Anterior cingulate cortex (tissue), 58 donors: ENCODE measurements around the gene RANBP1.

Experiments
- DNase-seq, 58 donors: peaks; one replicate each; lab custom pipeline; 2025; lab: John Stamatoyannopoulos, UW

The RANBP1 gene

DNA sequence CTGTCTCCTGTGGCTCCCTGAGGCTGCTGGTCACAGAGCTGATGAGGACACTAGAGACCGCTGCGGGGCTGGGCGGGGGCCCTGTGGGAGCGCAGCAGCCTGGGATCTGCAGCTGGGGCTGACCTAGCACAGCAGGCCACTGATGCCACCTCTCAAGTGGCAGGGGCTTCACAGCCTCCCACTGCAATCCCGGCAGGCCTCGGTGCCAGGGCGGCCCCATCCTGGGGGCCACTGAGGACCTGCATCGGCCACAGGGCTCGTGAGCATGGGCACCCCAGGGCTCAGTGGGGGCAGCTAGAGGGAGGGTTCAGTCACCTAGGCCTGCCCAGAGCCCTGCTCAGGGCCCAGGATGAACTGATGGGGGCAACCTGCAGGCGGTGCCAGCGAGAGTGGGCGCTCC lies 49.5 kb downstream of the RANBP1 start:
- DNase-seq, result no peak

DNA sequence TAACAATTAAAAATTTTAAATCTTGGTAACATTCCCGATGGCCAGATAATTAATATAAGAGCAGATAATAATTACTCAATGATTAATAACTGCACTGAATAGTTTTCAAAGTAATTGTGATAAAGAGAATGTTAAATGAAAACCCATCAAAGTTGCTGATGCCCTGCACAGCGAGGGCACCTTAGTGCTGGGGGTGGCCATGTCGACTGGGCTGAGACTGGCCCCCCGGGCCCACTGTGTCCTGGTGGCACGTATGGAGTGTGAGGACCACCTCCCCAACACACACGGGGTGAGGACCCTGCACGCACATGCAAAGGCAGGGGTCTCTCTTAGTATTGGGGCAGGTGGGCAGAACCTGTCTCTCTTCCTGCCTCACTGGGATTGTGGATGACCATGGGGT lies 50.0 kb downstream of the RANBP1 start:
- no peak for DNase-seq

DNA sequence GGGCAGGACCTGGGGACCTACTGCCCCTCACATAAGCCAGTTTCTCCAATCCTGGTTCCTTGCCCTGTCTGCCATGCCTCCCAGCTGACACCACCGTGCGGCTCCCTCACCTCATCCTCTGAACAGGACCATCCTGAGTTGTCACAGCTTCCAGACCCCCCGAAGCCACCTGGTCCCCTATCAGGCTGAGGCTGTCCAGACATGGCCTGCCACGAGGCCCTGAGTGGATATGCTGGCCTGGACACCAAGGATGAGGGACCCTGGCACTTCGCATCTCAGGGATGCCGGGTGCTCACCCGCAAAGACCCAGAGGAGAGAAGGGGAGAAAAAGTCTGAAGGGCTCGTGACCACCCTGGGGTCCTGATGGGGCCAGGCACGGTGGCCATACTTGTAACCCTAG lies 50.8 kb downstream of the RANBP1 start:
- no peak for DNase-seq

DNA sequence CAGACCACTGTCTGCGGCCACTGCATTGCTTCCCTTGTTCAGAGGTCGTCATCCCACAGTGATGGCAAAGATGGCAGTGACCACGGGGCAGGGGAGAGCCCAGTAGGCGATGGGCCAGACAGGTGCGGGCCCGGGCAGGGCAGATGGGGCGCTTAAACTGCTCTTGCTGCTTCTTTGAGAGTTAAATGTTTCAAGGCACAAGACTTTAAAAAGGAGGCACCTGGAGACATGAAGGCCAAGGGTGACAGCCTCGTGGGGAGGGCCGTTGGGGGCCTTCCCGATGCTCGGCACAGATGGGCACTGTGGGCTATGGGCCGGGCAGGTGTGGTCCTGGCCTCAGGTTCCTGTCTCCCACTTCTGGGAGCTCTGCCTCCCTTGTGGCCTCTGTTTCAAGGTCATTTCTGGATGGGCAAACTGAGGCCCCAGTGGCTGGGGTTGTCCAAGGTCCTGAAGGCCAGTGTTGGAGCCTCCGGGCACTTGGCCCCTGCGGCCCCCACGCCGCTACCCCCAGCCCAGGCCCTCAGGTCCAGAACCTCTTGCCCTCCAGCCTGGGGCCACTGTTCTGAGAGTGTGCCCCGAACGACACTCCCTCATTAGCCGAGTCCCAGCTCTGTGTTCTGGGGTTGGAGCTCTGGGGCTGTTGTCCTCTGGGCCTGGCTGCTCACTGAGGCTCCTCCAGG lies 51.9 kb downstream of the RANBP1 start:
- no peak for DNase-seq

DNA sequence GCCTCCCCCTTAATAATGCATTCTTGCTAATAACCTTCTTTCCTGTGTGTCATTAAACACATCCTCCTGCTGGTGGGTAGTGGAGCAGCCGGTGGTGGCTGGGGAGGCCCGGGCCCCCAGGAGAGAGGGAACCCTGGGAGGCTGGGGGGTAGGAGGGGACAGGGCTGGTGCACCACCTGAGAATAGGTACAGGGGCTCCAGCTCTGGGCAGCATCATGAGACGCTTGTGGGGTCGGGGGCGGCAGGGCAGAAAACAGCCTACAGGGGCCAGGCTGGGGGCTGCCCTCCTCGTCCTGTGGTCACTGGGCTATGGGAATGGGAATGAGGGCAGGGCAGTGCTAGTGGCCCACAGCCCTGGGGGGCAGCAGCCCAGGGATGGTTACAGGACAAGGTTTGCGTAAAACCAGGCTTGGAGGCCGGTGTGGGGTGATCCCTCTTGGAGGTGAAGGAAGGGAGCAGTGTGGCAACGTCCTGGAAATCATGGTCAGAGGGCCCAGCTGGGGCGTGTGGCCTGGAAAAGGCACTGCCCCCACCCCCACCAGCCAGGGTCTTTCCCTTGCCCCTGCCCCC lies 53.4 kb downstream of the RANBP1 start:
- DNase-seq, result no peak

DNA sequence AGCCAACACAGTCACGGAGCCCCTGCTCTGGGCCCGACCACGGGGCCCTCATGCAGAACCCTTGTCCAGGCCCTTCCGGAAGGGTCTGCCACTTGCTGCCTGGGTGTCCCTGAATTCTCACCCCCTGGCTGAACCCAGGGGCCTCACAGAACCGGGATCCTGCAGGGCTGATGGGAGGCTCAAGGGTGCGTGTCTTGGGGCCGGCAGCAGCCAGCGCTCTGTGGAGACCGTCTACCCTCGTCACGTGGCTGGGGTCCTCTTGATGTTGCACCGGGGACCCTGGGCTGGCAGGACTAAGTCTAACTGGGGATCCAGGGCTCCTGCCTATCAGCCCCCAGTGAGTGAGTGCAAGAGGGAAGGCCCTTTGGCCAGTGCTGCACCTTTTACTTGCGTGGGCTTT lies 54.3 kb downstream of the RANBP1 start:
- no peak for DNase-seq

DNA sequence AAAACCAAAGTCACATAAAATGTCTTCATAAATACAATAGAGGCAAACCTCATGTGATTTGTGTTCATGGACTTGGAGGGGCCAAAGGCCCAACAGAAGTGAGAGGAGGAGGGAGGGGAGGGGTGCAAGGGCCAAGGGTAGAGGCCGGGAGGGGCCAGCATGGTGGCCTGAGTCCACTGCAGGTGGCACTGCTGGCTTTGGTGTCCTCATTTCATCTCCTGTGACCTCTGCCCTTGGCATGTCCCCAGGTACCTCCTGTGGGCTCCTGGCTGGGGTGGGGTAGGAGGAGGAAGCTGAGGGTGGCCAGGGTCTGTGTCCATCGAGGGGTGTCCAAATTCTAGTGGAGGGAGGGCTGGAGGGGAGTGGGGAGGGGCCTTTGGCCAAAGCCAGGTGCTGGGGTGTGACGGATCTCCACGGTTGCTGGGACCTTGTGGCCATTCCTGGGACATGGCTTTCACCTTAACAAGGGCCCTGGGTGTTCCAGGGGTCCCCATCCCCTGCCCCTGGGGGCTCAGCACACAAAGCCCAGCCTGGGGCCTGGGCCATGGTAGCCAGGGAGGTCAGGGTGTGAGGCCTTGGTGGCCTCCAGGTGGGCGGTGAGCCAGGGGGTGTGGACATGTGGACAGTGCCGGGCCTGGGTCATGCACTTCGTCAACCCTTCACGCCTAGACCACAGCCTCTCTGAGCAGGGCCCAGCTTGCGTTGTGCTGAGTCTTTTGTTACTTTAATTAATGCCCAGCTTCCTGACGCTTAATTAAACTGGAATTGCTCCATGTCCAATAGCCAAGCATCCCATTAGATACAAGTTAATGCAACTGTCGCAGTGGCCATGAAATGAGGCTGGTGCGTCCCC lies 55.6 kb downstream of the RANBP1 start:
- DNase-seq, result no peak

DNA sequence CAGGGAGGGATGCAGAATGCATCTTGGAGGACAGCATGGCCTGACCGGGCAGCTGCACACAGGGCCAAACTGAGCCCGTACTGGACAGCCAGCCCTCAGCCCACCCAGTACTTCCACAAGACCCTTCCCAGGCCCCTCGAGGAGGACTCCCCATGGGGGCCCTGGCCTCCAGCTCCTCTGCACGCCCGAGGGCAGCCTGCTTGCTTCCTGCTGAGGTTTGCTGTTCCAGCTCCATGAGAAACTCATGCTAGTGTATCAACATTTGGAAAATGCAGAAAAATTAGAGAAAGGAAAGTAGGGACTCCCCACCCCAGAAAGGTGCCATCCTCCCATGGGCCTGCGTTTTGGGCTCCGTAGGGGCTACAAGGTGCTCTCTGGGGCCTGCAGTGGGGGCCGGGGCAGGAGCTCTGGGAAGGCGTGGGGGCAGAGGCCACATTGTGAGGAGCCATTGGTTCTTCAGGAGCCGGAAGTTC lies 56.3 kb downstream of the RANBP1 start:
- DNase-seq, result no peak

- DNase-seq, result no peak
These were observed 57.3 kb downstream of the RANBP1 start for GRCh38 chr22:20173246-20173645.

DNA sequence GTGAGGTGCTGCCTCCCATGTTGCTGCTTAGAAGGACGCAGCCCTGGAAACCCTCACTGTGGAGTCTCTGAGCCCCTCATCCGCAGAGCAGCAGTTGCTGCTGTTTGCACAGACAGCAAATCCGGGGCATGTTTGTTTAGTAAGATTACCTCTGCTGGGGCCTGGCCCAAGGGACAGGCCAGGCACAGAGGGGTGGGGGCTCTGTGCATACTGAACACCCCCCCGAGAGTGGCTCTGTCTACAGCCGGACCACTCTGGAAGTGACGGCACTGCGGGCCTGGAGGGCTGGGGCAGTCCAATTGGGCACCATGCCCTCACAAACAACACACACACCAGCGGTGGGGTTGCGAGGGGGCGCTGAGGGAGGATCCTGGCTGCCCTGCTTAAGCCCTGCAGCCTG lies 57.9 kb downstream of the RANBP1 start:
- no peak for DNase-seq

DNA sequence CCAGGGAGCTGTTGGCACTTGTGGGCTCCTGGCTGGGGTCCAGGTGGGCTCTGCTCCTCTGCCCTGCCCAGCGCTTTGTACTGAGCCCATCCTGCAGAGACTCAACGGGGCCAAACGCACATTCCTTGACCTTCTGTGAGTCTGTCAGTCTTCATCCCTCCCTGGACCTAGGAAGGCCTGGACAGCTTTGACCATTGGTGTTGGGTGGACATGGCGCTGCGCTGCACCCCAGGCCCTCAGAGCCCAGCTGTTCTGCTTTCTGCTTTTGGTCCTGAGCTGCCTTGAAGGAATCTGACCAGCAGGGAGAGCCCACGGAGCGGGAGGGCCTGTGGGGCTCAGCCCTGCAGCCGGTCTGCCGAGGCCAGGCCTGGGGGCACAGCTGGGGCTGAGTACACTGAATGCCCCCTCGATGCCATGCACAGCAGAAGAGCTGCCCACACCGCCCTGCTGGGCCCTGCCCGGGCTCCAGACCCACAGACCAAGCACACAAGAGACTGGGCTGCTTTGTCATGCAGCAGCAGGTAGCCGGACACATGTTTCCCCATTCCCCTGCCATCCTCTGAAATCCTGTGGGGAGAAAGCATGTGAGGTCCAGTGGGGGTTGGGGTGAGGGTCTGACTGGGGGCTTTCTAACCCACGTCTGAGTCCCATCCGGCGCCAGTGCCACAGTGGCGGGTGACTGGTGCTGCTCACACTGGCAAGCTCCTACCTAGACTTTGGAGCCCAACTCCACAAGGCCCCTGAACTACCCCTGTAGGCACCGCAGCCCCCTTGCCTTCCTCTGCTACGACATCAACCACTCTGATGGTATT lies 59.1 kb downstream of the RANBP1 start:
- peak in 1 of 58 donors; percentile 5 for DNase-seq

DNA sequence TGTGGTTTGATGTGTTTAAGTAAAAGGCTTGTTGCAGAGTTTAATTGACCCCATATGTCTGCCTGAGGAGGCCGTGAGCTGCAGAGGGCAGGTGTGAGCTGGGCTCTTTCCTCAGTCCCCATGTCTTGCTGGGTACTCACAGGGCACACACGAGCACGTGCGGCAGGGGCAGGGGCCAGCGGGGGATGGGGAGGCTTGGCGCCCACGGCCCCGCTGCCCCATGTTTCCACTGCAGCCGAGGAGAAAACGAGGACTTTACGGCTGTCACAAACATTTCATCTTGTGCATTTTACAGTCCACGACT lies 59.6 kb downstream of the RANBP1 start:
- no peak for DNase-seq

- no peak for DNase-seq
These were observed 60.6 kb downstream of the RANBP1 start for GRCh38 chr22:20176421-20177085.
